GM21786 (cell line): ENCODE measurements around the gene CYP21A2.
"Not testable (repeated sequence)": the region's sequence is repeated elsewhere in the genome, so short reads cannot be mapped to it uniquely, and the experiment has no call there.

Experiments
- ATAC-seq: cut with Tn5 transposase; IDR thresholded peaks from one replicate; pipeline ENCODE4 v1.9.1; 2021; ENCODE audit not compliant: unreplicated experiment

The CYP21A2 gene

DNA sequence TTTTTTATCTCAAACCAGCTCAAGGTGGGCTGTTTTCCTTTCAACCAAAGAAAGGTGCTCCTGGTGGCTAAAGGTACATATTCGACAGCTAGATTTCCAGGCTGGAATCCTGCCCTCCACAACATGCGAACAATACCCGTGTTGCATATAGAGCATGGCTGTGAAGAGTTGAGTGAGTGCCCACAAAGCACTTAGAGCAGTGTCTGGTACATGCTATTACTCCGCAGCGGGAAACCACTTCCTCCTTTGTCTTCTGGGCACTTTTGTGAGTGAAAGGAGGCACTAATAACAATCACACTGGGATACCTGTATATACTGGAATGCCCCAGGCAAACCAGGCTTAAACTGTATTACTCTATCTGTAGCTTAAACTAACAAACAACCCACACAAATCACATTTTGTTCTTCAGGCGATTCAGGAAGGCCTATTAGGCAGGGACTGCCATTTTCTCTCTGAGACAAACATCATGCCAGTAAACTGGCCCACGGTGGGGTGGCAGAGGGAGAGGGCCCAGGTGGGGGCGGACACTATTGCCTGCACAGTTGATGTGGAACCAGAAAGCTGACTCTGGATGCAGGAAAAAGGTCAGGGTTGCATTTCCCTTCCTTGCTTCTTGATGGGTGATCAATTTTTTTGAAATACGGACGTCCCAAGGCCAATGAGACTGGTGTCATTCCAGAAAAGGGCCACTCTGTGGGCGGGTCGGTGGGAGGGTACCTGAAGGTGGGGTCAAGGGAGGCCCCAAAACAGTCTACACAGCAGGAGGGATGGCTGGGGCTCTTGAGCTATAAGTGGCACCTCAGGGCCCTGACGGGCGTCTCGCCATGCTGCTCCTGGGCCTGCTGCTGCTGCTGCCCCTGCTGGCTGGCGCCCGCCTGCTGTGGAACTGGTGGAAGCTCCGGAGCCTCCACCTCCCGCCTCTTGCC lies at the start of gene CYP21A2:
TSS of gene CYP21A2 (plus strand) at position 818 of the 927 bp plus-strand sequence. CDS start at position 826, 8 bp downstream.
- not testable (repeated sequence) for ATAC-seq

DNA sequence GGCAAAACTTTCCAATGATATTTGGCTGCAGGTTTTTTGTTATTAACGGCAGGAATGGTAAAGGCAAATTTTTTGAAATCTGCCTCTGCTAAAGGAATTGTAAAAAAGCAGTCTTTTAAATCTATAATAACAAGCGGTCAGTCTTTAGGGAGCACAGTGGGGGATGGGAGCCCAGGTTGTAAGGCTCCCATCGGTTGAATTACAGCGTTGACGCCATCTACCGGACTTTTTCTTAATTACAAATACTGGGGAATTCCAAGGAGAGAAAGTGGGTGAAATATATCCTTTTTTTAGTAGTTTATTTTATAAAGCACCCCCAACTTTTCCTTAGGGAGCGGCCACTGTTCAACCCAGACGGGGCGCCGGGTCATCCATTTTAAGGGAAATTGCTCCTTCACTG lies 48.9 kb upstream of the CYP21A2 start:
- ATAC-seq: not testable (repeated sequence)

DNA sequence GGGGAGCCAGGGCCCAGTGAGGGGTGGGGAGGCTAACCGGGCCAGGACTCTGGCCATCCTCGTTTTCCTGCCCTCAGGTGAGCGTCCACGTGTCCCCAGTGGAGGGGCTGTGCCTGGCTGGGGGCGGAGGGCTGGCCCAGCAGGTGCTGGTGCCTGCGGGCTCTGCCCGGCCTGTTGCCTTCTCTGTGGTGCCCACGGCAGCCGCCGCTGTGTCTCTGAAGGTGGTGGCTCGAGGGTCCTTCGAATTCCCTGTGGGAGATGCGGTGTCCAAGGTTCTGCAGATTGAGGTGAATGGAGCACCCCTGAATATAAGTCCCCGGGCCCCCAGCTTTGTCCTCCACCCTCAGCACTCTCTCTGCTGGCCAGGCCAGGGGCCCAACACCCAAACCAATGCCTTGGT lies 43.8 kb upstream of the CYP21A2 start:
- ATAC-seq: not testable (repeated sequence)

DNA sequence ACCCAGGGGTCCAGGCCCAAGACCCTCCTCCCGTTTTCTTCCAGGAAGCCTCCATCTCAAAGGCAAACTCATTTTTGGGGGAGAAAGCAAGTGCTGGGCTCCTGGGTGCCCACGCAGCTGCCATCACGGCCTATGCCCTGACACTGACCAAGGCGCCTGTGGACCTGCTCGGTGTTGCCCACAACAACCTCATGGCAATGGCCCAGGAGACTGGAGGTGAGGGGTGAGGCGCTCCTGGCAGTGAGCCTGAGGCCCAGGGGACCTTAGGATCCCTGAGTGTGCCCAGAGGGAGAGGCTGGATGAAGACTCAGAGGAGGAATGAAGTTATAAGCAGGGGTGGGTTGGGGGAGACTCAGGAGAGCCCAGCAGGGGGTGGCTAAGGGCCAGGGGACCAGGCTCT lies 41.8 kb upstream of the CYP21A2 start:
- ATAC-seq: not testable (repeated sequence)

DNA sequence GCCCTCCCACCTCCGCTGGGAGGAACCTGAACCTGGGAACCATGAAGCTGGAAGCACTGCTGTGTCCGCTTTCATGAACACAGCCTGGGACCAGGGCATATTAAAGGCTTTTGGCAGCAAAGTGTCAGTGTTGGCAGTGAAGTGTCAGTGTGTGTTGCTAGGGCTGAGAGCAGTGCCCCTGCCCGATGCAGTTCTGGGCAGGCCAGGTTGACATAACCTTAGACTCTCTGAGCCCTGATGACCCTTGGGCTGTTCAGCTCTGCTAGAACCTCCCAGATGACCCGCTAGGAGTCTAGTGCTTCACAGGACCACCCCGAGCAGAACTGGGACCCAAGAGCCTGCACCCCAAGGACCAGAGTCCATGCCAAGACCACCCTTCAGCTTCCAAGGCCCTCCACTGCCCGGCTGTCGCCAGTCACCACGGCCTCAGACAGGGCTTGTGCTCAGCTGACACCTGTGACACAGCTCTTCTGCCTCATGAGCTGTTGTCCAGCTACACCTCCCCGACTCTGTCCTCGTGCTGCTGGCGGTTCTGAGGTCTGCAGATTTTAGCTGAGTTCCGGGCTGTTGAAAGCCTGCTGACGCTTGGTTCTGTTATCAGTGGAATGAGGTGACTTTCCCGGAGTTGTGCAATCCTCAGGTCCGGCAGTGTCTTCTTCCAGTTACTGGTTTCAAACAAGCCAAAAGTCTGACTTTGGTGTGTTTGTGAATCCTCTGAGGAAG lies 35.5 kb upstream of the CYP21A2 start:
- ATAC-seq: not testable (repeated sequence)

DNA sequence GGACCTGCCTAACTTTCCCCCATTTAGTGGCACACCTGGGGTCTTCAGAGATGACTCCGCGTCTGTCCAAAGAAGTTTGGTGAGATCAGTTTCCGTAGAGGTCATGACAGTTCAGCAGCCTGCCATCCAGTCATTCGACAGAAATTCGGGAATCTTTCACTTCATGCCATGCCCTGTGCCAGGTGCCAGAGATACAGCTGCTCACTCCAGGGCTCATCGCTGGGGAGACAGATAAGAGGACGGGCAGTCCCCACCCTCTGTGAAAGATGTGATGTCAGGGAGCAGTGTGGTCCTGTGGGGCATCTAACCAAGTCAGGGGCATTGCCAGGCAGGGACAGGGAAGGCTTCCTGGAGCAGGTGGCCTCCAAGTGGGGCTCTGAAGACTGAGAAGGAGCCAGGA lies 34.9 kb upstream of the CYP21A2 start:
- not testable (repeated sequence) for ATAC-seq

DNA sequence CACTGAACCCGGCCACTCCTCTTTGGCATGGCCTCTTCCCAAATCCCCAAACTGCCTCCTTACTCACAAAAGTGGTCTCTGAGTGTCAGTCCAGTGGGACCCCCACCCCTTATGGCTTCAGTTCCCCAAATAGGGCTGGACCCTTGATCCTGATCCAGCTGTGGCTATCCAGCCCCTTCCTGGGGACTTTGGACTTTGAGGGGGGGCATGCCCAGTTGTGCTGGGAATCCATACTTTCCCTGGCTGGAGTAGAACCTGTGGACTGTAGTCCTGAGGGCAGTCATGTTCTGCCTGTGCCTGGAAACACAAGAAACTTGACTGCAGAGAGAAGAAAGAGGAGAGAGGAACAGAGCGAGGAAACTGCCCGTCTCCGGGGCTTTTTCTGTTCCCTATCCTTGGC lies 33.8 kb upstream of the CYP21A2 start:
- ATAC-seq: not testable (repeated sequence)

DNA sequence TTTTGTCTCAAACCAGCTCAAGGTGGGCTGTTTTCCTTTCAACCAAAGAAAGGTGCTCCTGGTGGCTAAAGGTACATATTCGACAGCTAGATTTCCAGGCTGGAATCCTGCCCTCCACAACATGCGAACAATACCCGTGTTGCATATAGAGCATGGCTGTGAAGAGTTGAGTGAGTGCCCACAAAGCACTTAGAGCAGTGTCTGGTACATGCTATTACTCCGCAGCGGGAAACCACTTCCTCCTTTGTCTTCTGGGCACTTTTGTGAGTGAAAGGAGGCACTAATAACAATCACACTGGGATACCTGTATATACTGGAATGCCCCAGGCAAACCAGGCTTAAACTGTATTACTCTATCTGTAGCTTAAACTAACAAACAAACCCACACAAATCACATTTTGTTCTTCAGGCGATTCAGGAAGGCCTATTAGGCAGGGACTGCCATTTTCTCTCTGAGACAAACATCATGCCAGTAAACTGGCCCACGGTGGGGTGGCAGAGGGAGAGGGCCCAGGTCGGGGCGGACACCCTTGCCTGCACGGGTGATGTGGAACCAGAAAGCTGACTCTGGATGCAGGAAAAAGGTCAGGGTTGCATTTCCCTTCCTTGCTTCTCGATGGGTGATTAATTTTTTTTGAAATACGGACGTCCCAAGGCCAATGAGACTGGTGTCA lies 33.2 kb upstream of the CYP21A2 start:
- not testable (repeated sequence) for ATAC-seq

DNA sequence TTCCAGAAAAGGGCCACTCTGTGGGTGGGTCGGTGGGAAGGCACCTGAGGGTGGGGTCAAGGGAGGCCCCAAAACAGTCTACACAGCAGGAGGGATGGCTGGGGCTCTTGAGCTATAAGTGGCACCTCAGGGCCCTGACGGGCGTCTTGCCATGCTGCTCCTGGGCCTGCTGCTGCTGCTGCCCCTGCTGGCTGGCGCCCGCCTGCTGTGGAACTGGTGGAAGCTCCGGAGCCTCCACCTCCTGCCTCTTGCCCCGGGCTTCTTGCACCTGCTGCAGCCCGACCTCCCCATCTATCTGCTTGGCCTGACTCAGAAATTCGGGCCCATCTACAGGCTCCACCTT lies 32.7 kb upstream of the CYP21A2 start:
- not testable (repeated sequence) for ATAC-seq

DNA sequence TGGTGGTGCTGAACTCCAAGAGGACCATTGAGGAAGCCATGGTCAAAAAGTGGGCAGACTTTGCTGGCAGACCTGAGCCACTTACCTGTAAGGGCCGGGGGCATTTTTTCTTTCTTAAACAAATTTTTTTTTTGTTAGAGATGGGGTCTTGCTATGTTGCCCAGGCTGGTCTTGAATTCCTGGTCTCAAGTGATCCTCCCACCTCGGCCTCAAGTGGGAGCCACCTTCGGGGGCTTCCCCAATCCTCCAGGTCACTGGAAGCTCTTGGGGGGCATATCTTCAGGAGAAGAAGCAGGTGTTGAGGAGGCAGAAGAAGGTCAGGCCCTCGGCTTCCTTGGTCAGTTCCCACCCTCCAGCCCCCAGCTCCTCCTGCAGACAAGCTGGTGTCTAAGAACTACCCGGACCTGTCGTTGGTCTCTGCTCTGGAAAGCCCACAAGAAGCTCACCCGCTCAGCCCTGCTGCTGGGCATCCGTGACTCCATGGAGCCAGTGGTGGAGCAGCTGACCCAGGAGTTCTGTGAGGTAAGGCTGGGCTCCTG lies 32.2 kb upstream of the CYP21A2 start:
- not testable (repeated sequence) for ATAC-seq

DNA sequence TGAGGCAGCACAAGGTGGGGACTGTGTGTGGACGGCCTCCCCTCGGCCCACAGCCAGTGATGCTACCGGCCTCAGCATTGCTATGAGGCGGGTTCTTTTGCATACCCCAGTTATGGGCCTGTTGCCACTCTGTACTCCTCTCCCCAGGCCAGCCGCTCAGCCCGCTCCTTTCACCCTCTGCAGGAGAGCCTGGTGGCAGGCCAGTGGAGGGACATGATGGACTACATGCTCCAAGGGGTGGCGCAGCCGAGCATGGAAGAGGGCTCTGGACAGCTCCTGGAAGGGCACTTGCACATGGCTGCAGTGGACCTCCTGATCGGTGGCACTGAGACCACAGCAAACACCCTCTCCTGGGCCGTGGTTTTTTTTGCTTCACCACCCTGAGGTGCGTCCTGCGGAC lies 31.1 kb upstream of the CYP21A2 start:
- not testable (repeated sequence) for ATAC-seq

DNA sequence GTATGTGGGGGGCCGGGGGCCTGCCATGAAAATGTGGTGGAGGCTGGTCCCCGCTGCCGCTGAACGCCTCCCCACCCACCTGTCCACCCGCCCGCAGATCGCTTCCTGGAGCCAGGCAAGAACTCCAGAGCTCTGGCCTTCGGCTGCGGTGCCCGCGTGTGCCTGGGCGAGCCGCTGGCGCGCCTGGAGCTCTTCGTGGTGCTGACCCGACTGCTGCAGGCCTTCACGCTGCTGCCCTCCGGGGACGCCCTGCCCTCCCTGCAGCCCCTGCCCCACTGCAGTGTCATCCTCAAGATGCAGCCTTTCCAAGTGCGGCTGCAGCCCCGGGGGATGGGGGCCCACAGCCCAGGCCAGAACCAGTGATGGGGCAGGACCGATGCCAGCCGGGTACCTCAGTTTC lies 30.2 kb upstream of the CYP21A2 start:
- not testable (repeated sequence) for ATAC-seq

DNA sequence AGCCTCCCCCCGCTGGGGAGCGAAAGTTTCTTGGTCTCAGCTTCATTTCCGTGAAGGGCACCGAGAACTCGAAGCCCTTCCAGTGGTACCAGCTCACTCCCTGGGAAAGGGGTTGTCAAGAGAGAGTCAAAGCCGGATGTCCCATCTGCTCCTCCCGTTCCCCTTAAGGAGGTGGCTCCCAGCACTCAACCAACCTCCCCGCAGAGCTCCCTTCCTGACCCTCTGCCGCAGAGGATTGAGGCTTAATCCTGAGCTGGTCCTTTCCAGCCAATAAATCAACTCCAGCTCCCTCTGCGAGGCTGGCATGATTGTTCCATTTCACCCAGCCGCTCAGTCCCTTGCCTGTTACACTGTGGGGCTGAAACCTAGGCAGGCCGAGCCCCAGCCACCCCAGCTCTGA lies 29.6 kb upstream of the CYP21A2 start:
- not testable (repeated sequence) for ATAC-seq

DNA sequence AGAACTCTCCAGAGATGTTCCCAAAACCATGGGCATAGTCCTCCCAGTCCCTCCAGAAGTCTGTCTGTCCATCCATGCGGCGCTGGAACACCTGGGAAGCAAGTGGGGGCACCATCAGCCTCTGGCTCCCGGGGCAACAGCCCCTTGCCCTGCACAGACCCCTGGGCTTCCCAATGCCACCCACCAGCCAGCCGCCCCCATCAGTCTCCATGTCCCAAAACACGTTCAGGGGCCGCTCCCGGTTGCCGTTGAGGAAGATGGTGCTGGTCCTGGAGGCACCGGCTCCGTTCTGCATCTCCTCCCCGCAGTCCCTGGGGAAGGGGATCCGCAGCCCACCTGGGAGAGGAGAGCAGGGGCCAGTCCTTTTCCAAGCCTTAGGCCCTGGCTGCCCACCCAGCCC lies 28.7 kb upstream of the CYP21A2 start:
- ATAC-seq: not testable (repeated sequence)

DNA sequence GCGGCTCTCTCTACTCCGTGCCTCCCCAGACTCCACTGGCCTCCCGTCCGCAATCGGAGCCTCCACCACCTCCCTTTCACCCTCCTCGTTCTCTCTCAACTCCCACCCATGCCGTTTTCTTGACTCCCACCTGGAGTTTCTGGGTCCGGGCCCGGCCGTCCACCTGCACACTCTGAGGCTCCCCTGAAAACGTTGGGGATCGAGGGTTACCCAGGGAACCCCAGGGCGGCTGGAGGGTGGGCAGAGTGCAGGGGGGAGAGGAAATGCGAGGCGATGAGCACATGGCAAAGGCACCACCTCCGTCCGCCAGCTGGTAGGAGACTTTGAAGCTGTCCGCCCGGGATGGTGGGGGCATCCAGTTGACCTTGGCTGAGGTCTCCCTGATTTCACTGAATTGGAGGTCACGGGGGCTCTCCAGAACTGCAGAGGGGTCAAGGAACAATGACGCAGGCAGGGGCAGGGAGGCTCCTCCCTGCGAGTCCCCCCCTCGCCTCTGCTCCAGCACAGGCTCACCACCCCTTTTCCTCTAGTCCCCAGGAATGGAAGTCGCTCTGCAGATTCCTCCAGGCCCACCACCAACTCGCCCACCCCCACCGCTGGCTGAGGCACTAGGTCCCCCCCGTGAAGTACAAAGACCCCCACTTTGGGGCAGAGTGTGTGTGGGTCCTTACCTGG lies 27.2 kb upstream of the CYP21A2 start:
- ATAC-seq: not testable (repeated sequence)

DNA sequence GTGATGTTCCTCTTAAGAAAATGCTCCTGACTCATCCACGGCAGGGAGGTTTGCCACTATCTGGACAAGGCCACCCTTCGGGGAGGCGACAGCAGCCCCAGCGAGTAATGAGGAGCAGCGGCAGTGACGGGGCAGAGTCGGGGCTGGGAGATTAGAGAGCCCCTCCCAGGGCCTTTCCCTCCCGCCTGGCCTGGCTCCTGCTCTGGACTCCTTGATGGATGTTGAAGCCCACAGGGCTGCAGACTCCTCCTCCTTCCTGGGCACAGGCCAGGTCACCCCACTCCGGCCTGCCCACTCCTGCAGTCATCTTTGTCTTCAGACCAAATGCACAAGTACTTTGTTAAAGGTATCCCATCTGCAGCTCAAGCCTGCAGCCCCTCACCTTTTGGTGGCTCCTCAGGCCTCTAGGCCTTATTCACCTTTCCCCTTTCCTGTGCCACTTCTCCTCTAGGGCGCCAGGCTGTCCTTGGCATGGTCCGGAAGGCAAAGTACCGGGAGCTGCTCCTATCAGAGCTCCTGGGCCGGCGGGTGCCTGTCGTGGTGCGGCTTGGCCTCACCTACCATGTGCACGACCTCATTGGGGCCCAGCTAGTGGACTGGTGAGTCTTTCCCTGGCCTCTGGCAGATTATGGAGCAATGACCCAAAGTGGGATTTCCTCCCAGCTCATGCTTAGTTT lies 25.1 kb upstream of the CYP21A2 start:
- not testable (repeated sequence) for ATAC-seq

DNA sequence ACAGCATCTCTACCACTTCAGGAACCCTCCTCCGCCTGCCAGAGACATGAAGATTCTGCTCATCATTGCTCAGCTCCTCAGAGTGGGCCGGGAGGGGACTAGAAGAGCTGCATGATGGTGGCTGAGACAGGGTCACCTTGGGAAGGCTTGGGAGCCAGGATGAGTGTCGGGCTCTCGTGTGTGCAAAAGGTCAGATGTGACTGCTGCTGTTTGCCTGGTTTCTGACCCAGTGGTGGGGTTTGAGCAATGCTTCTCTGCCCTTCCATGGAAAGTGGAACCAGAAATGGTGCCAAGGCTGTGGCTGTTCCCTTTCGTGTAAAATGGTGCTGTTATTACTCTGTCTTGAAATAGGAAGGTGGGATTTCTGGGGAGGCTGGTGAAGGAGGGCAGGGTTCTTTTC lies 24.5 kb upstream of the CYP21A2 start:
- ATAC-seq: not testable (repeated sequence)

DNA sequence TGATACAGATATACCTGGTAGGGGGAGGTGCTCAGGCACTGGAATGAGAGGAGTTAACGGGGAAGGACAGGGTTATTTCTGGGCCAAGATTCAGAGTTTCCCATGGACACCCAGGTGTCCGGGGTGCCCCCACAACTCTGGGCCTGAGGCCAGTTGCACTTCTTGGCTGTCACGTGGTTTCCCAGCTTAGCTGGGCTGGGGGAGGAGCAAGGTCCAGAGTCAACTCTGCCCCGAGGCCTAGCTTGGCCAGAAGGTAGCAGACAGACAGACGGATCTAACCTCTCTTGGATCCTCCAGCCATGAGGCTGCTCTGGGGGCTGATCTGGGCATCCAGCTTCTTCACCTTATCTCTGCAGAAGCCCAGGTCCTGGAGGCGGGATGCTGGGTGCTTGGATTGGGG lies 23.7 kb upstream of the CYP21A2 start, which contains the start of gene C4B:
TSS of gene C4B (plus strand) at position 249 of the 400 bp plus-strand sequence. CDS start at position 300, 51 bp downstream.
- ATAC-seq: not testable (repeated sequence)

DNA sequence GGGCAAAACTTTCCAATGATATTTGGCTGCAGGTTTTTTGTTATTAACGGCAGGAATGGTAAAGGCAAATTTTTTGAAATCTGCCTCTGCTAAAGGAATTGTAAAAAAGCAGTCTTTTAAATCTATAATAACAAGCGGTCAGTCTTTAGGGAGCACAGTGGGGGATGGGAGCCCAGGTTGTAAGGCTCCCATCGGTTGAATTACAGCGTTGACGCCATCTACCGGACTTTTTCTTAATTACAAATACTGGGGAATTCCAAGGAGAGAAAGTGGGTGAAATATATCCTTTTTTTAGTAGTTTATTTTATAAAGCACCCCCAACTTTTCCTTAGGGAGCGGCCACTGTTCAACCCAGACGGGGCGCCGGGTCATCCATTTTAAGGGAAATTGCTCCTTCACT lies 16.1 kb upstream of the CYP21A2 start:
- not testable (repeated sequence) for ATAC-seq

DNA sequence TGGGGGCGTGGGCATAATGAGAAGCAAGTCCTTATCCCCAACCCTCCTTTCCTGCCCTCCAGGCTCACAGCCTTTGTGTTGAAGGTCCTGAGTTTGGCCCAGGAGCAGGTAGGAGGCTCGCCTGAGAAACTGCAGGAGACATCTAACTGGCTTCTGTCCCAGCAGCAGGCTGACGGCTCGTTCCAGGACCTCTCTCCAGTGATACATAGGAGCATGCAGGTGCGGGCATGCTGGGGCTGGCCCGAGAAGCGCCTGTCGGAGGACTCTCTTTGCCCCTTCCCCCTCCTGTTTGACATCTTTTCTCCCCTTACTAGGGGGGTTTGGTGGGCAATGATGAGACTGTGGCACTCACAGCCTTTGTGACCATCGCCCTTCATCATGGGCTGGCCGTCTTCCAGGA lies 9.6 kb upstream of the CYP21A2 start:
- not testable (repeated sequence) for ATAC-seq
